AG04450 (cell line): ENCODE measurements around the gene NBEAL2. TPM values are rescaled to one million over a fixed set of nuclear protein-coding genes. Genes with fewer than 3 reads are reported as not detected.

Experiments
- CTCF ChIA-PET: fragments of 300-600, 350-600 bp; formaldehyde crosslinking; extraction: SDS; loops from one replicate; lab custom pipeline; 2022; ENCODE audit warnings: antibody characterized with exemption, inconsistent platforms; lab: Charles Lee
- POLR2A ChIA-PET: fragments of 350-600 bp; formaldehyde crosslinking; extraction: SDS; loops from one replicate; lab custom pipeline; 2021; ENCODE audit warnings: antibody characterized with exemption, inconsistent platforms; lab: Yijun Ruan, JAX
- DNase-seq: peaks from one replicate; pipeline ENCODE4 v3.0.0-alpha.2; 2011; ENCODE audit warnings: low read depth, low spot score
- H3K27ac ChIP-seq: one replicate; pipeline ENCODE4 v1.5.1; 2012; ENCODE audit warnings: low read depth, low read length, control low read depth
- H3K27me3 ChIP-seq: one replicate; pipeline ENCODE4 v1.6.0; 2012; ENCODE audit warnings: low read length; ENCODE audit not compliant: control insufficient read depth, insufficient read depth
- H3K4me3 ChIP-seq: 2 replicates; pipeline ENCODE4 v1.5.1; 2011; ENCODE audit warnings: mild to moderate bottlenecking, low read depth, low read length, control low read depth
- H3K9me3 ChIP-seq: 2 replicates; pipeline ENCODE4 v1.5.1; 2012; ENCODE audit warnings: low read length; ENCODE audit not compliant: control insufficient read depth, insufficient read depth
- CTCF ChIP-seq: IDR thresholded peaks from 2 replicates; pipeline ENCODE4 v1.5.1; 2011; ENCODE audit warnings: low read depth, low read length, control low read depth, inconsistent platforms
- polyA plus RNA-seq: library from polyadenylated mRNA; depleted of rRNA; stranded (reverse); fragments of >200 nt; gene quantifications from 2 replicates; pipeline ENCODE4 v1.2.3, GENCODE V29; 2011

NBEAL2 gene
- polyA plus RNA-seq, 1 experiment = 2.1 TPM

GRCh38 chr3:47003056-47003410 is 23.6 kb downstream of the NBEAL2 start:
- no peaks in the 10 kb centered on the region; the same call in 1 of the 2 replicates for H3K9me3 ChIP-seq
- no peak overlapping the region for H3K4me3 ChIP-seq
- H3K27me3 ChIP-seq = no peaks in the 10 kb centered on the region
- DNase-seq = no peak
- no peak overlapping the region for H3K27ac ChIP-seq
- ChIA-PET POLR2A (no interaction called here), CTCF (interaction anchor here (0.5 kb wide), 1 partner anchor 309 kb away, joined by 3 read pairs; no protein-coding TSS in a partner anchor)
- no peak for TF ChIP-seq CTCF

- Histone ChIP-seq H3K27ac (no peak overlapping the region), H3K9me3 (no peaks in the 10 kb centered on the region; the same call in 1 of the 2 replicates), H3K4me3 (no peak overlapping the region), H3K27me3 (no peaks in the 10 kb centered on the region)
- TF ChIP-seq CTCF = no peak
- DNase-seq = no peak
- ChIA-PET CTCF (no interaction called here), POLR2A (no interaction called here)
Measured at GRCh38 chr3:47003461-47004368, 24.2 kb downstream of the NBEAL2 start.

GRCh38 chr3:47004369-47005211 is 25.1 kb downstream of the NBEAL2 start:
- CTCF ChIA-PET = no interaction called here
- Histone ChIP-seq H3K27ac (no peak overlapping the region), H3K9me3 (no peaks in the 10 kb centered on the region; the same call in 1 of the 2 replicates), H3K27me3 (no peaks in the 10 kb centered on the region), H3K4me3 (no peak overlapping the region)
- no peak for DNase-seq
- POLR2A ChIA-PET = no interaction called here
- TF ChIP-seq CTCF = no peak

- POLR2A ChIA-PET = no interaction called here
- CTCF ChIA-PET = no interaction called here
Measured at GRCh38 chr3:47005212-47006144, 26.0 kb downstream of the NBEAL2 start.

More at GRCh38 chr3:47005212-47006144, 26.0 kb downstream of the NBEAL2 start:
- TF ChIP-seq CTCF = no peak
- DNase-seq = no peak
- H3K27ac ChIP-seq = no peak overlapping the region
- H3K4me3 ChIP-seq = no peak overlapping the region
- H3K27me3 ChIP-seq = no peaks in the 10 kb centered on the region
- H3K9me3 ChIP-seq = no peaks in the 10 kb centered on the region; the same call in 1 of the 2 replicates
